Smooth muscle cell (in vitro differentiated cells): Measurements from ENCODE around the gene OR1A2. TPM values are rescaled to one million over a fixed set of nuclear protein-coding genes. Genes with fewer than 3 reads are reported as not detected.

Source experiments
- polyA plus RNA-seq: library from polyadenylated mRNA; unstranded; fragments of >200 nt; fragmentation: Nextera tagmentation; extraction: Ambion mirVana; gene quantifications from 2 replicates; pipeline ENCODE4 v1.2.1, GENCODE V29; 2016
- total RNA-seq: library from RNA; depleted of rRNA; stranded (reverse); fragments of >200 nt; gene quantifications from 2 replicates; pipeline ENCODE4 v1.2.3, GENCODE V29; 2014

OR1A2 gene
- total and polyA plus RNA-seq, 2 experiments from 2014 or later: not detected

Other genes starting within 250 kb of the OR1A2 start
- gene OR1D5, start 133.9 kb upstream of the OR1A2 start, total RNA-seq: not detected in 2 replicates
- not detected in 2 replicates for gene OR1D5, start 133.9 kb upstream of the OR1A2 start, polyA plus RNA-seq
- not detected in 2 replicates for gene OR1D2, start 93.1 kb upstream of the OR1A2 start, total RNA-seq
- gene OR1D2, start 93.1 kb upstream of the OR1A2 start, polyA plus RNA-seq: not detected in 2 replicates
- not detected in 2 replicates for gene OR1G1, start 70.0 kb upstream of the OR1A2 start, total RNA-seq
- gene OR1G1, start 70.0 kb upstream of the OR1A2 start, polyA plus RNA-seq: not detected in 2 replicates
- not detected in 2 replicates for gene OR1A1, start 10.1 kb downstream of the OR1A2 start, total RNA-seq
- gene OR1A1, start 10.1 kb downstream of the OR1A2 start, polyA plus RNA-seq: not detected in 2 replicates
- not detected in 2 replicates for gene OR3A1, start 100.8 kb downstream of the OR1A2 start, total RNA-seq
- gene OR3A1, start 100.8 kb downstream of the OR1A2 start, polyA plus RNA-seq: not detected in 2 replicates
- not detected in 2 replicates for gene OR3A2, start 188.8 kb downstream of the OR1A2 start, total RNA-seq
- gene OR3A2, start 188.8 kb downstream of the OR1A2 start, polyA plus RNA-seq: not detected in 2 replicates
- gene OR1E1, start 200.9 kb downstream of the OR1A2 start, total RNA-seq: not detected in 2 replicates
- gene OR1E1, start 200.9 kb downstream of the OR1A2 start, polyA plus RNA-seq: not detected in 2 replicates
- not detected in 2 replicates for gene OR3A3, start 213.9 kb downstream of the OR1A2 start, total RNA-seq
- not detected in 2 replicates for gene OR3A3, start 213.9 kb downstream of the OR1A2 start, polyA plus RNA-seq
- gene OR1E2, start 236.3 kb downstream of the OR1A2 start, total RNA-seq: not detected in 2 replicates
- gene OR1E2, start 236.3 kb downstream of the OR1A2 start, polyA plus RNA-seq: not detected in 2 replicates